ENCODE measurements around the gene C17orf114.

C17orf114 gene

DNA sequence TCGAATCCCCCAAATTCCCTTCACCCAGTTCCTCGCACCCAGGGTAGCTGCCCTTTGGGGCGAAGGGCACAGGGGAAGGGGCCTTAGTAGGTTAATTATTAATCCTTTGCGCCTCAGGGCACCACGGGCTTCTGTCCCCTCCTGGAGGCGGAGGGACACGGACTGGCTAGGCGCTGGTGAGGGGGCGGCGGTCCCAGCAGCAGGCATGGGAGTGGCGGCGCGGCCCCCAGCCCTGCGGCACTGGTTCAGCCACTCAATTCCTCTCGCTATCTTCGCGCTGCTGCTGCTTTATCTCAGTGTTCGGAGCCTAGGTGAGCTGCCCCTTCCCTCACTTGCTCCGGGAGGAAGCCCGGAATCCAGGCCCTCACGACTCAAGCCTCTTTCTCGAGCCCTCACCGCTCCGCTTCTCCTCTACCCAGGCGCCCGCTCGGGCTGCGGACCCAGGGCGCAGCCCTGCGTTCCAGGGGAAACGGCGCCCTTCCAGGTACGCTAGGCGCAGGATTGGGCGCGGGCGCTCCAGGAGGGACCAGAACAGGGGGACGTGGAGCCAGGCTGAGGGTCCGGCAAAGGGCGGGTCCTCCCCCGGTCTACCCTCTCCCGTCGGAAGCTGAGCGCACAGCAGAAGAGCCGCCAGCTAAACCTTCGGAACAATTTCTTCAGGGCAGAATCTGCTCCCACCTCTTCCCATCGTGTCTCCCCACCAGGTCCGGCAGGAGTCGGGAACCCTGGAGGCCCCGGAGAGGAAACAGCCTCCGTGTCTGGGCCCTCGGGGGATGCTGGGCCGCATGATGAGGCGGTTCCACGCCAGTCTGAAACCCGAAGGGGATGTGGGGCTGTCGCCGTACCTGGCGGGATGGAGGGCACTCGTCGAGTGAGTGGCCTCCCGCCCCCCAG is 13.1 kb downstream of the C17orf114 start, which contains the start of gene GLTPD2:
Gene GLTPD2 (plus strand): TSS at position 158 of the 894 bp plus-strand sequence. CDS start 48 bp downstream, at position 206.
- intact Hi-C loops (cut with DNase I), result loop anchor here (2.0 to 10.0 kb wide), 8 partner anchors 48 to 100 kb away; partner anchors contain the start of genes MED11 (in 7 of the 10), ARRB2 (in 3 of the 10), CXCL16 (in 1 of the 10) and ZMYND15 (in 1 of the 10)
- H3K4me3 ChIP-seq, result peak within 1 kb of the TSS; percentile 49 to 95 (median 72)
- peak in 1 of 4 donors; percentile 1 for ATAC-seq

DNA sequence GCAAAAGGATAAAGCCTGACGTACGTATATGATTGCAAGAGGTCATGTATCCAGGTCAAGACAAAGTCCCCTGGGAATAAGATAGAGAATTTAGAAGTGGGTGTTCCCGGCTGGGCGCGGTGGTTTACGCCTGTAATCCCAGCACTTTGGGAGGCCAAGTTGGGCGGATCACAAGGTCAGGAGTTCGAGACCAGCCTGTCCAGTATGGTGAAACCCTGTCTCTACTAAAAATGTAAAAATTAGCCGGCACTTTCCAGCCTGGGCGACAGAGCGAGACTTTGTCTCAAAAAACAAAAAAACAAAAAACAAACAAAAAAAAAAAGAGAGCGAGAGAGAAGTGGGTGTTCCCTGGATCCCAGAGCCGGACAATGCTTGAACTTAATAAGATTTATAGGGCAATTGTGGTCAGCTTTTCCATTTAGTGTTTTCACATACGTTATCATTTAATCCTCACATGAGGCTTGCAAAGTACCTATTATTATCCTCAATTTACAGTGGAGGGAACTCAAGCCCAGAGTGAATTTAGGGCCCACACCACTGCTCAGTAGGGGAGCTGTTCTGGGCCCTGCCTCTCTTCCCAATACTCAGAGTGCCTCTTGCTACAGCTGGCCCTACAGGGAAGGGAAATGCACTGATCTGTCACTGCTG is 13.8 kb downstream of the C17orf114 start:
- peaks cover 0 to 33% (median 18%) of the 10 kb centered on the region in 9 donors for H3K27me3 ChIP-seq
- no peaks in the 10 kb centered on the region for H3K9me3 ChIP-seq
- TF ChIP-seq, protein P1, sequence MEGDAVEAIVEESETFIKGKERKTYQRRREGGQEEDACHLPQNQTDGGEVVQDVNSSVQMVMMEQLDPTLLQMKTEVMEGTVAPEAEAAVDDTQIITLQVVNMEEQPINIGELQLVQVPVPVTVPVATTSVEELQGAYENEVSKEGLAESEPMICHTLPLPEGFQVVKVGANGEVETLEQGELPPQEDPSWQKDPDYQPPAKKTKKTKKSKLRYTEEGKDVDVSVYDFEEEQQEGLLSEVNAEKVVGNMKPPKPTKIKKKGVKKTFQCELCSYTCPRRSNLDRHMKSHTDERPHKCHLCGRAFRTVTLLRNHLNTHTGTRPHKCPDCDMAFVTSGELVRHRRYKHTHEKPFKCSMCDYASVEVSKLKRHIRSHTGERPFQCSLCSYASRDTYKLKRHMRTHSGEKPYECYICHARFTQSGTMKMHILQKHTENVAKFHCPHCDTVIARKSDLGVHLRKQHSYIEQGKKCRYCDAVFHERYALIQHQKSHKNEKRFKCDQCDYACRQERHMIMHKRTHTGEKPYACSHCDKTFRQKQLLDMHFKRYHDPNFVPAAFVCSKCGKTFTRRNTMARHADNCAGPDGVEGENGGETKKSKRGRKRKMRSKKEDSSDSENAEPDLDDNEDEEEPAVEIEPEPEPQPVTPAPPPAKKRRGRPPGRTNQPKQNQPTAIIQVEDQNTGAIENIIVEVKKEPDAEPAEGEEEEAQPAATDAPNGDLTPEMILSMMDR (IDR thresholded peaks at IDR 0.05), result no peak
- no peak for TF ChIP-seq POLR2A (IDR thresholded peaks at IDR 0.05)
- H3K4me1 ChIP-seq, result peaks cover 0 to 50% (median 37%) of the 10 kb centered on the region in 12 donors
- ATAC-seq (no peak), DNase-seq (no peak)
- WGBS, 4 donors, result 79 to 88% (median 84%) methylated on average over 14 of the region's 14 CpGs
- intact Hi-C loops (cut with DNase I), result loop anchor here (2.0 to 10.0 kb wide), 8 partner anchors 49 to 101 kb away; partner anchors contain the start of genes MED11 (in 7 of the 10), ARRB2 (in 3 of the 10), CXCL16 (in 1 of the 10) and ZMYND15 (in 1 of the 10)
- H3K36me3 ChIP-seq, result no peaks in the 10 kb centered on the region
- peak overlapping the region in 6 of 12 donors; percentile 70 to 95 (median 76) for H3K4me3 ChIP-seq
- H3K27ac ChIP-seq, result peak overlapping the region in 1 of 12 donors; percentile 99

More for the DNA sequence above, 13.1 kb downstream of the C17orf114 start, which contains the start of gene GLTPD2:
- WGBS, 4 donors, result 31 to 46% (median 43%) methylated on average over 43 to 62 of the region's 62 CpGs
- Histone ChIP-seq H3K36me3 (no peaks in the 10 kb centered on the region), H3K27me3 (peaks cover 0 to 25% (median 11%) of the 10 kb centered on the region in 9 donors), H3K27ac (peak within 1 kb of the TSS; percentile 90 to 99 (median 96)), H3K4me1 (peaks cover 0 to 50% (median 37%) of the 10 kb centered on the region in 12 donors), H3K9me3 (no peaks in the 10 kb centered on the region)
- DNase-seq, result no peak
- TF ChIP-seq, protein P1 (IDR thresholded peaks at IDR 0.05), result no peak
- no peak for TF ChIP-seq POLR2A (IDR thresholded peaks at IDR 0.05)

DNA sequence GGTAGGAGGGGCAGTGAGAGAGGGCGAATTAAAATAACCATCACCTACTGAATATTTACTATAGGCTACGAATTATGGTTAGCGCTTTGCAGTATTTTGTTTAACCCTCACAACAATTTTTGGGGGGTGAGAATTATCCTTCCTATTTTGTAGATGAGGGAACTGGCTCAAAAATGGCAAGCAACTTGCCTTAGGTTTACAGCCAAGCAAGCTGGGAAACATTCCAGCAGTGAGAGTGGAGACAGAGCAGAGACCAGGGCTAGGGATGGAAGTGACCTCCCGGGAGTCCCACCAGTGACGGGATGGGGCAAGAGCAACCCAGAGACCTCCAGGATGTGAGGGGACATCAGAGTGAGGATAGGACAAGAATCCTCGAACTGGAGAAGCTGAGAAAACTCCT is 15.6 kb downstream of the C17orf114 start:
- peak overlapping the region in 3 of 12 donors; percentile 22 to 47 (median 31) for H3K27ac ChIP-seq
- intact Hi-C loops (cut with DNase I), result loop anchor here in 7 of 10 donors (2.0 to 10.0 kb wide), 6 partner anchors 51 to 102 kb away; partner anchors contain the start of genes MED11 (in 6 of the 7), ARRB2 (in 2 of the 7), CXCL16 (in 1 of the 7) and ZMYND15 (in 1 of the 7)
- TF ChIP-seq, protein P1 (IDR thresholded peaks at IDR 0.05), result no peak
- no peak for TF ChIP-seq POLR2A (IDR thresholded peaks at IDR 0.05)
- H3K36me3 ChIP-seq, result no peaks in the 10 kb centered on the region
- peaks cover 0 to 50% (median 37%) of the 10 kb centered on the region in 12 donors for H3K4me1 ChIP-seq
- WGBS, 4 donors, result 5 to 11% (median 6%) methylated on average over 6 of the region's 6 CpGs
- DNase-seq, result peak in 1 of 5 donors; percentile 33
- H3K27me3 ChIP-seq, result peaks cover 0 to 50% (median 30%) of the 10 kb centered on the region in 9 donors
- H3K4me3 ChIP-seq, result peak overlapping the region in 10 of 12 donors; percentile 14 to 48 (median 41)
- no peaks in the 10 kb centered on the region for H3K9me3 ChIP-seq
- no peak for ATAC-seq

Measured in heart left ventricle (tissue), 16 donors.